Activated naive CD4-positive, alpha-beta T cell treated with anti-CD3 and anti-CD28 coated beads, Interleukin-2, amount 50 U/mL, for 72 hours (primary cell): ENCODE measurements around the gene UBE2C. TPM values are rescaled to one million over a fixed set of nuclear protein-coding genes. Genes with fewer than 3 reads are reported as not detected.
"Not testable (repeated sequence)": the region's sequence is repeated elsewhere in the genome, so short reads cannot be mapped to it uniquely, and the experiment has no call there.

ENCODE experiments used
- ATAC-seq, 2 donors: fragments of 150-1000 bp; cut with Tn5 transposase; 2 replicates each; pipeline ENCODE4 v1.10.0; 2021; ENCODE audit warnings: mild to moderate bottlenecking in 2 of 2, moderate library complexity in 2 of 2
- DNase-seq, 2 donors: peaks; one replicate each; pipeline ENCODE4 v3.0.0; 2021 to 2022; ENCODE audit warnings: low spot score in 2 of 2
- H3K27ac Mint-ChIP-seq, 2 donors: one replicate each; pipeline ENCODE4 v1.8.0; 2022; ENCODE audit warnings: mild to moderate bottlenecking in 2 of 2, mixed read lengths in 2 of 2
- H3K36me3 Mint-ChIP-seq, 2 donors: one replicate each; pipeline ENCODE4 v1.8.0; 2022; ENCODE audit warnings: mixed read lengths in 2 of 2
- H3K9me3 Mint-ChIP-seq, 2 donors: one replicate each; pipeline ENCODE4 v1.8.0; 2022; ENCODE audit warnings: mixed read lengths in 2 of 2
- total RNA-seq, 2 donors: library from RNA; stranded (reverse); gene quantifications; one replicate each; pipeline ENCODE4 v1.2.3, GENCODE V29; 2022

UBE2C gene
- 100 to 1,000 TPM; 200 to 371 TPM for total RNA-seq

- Mint-ChIP-seq H3K9me3 (no peaks in the 10 kb centered on the region), H3K27ac (peak within 1 kb of the TSS; percentile 92 to 97), H3K36me3 (peaks cover 35 to 48% of the 10 kb centered on the region in 2 donors)
- peak; percentile 93 to 99 for DNase-seq
- peak; percentile 98 to 100 for ATAC-seq
Observed at GRCh38 chr20:45812157-45813005, at the start of gene UBE2C. Gene UBE2C (plus strand): TSS chr20:45812644. CDS start chr20:45812696, 52 bp downstream.

GRCh38 chr20:45764618-45765282, 47.7 kb upstream of the UBE2C start:
- H3K9me3 Mint-ChIP-seq, H3K36me3 Mint-ChIP-seq, DNase-seq, ATAC-seq, H3K27ac Mint-ChIP-seq: not testable (repeated sequence)

- DNase-seq (no peak), ATAC-seq (no peak)
- H3K27ac Mint-ChIP-seq, result no peak overlapping the region
- H3K36me3 Mint-ChIP-seq, result no peaks in the 10 kb centered on the region
- no peaks in the 10 kb centered on the region for H3K9me3 Mint-ChIP-seq
Observed at GRCh38 chr20:45765307-45765875, 47.1 kb upstream of the UBE2C start.

- ATAC-seq (no peak), DNase-seq (no peak)
- H3K9me3 Mint-ChIP-seq, result no peaks in the 10 kb centered on the region
- H3K36me3 Mint-ChIP-seq, result no peaks in the 10 kb centered on the region
- no peak overlapping the region for H3K27ac Mint-ChIP-seq
Observed at GRCh38 chr20:45765980-45766379, 46.5 kb upstream of the UBE2C start.

GRCh38 chr20:45768479-45768878, 44.0 kb upstream of the UBE2C start:
- DNase-seq, result no peak
- Mint-ChIP-seq H3K27ac (no peak overlapping the region), H3K9me3 (no peaks in the 10 kb centered on the region), H3K36me3 (no peaks in the 10 kb centered on the region)
- no peak for ATAC-seq

GRCh38 chr20:45771182-45771759, 41.2 kb upstream of the UBE2C start:
- Mint-ChIP-seq H3K36me3 (no peaks in the 10 kb centered on the region), H3K27ac (no peak overlapping the region), H3K9me3 (no peaks in the 10 kb centered on the region)
- ATAC-seq (peak; percentile 61 to 72), DNase-seq (peak; percentile 75 to 80)

DNA sequence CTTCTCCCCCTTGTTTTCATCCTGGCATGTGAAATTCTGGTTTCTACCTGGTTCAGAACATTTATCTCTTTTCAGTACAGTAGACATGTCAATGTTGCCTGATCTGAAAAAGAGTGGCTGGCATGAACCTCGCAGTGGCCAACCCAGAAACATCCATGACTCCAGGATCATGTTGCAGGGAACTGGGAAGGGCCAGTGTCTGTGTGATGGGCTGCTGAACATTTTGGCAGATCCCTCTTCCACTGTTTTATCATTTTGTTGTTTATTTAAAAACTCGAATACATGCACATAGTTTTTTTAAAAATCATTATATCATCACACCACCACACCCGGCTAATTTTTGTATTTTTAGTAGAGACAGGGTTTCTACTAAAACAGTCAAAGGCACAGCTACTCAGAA, 39.8 kb upstream of the UBE2C start:
- DNase-seq, result no peak
- H3K36me3 Mint-ChIP-seq, result no peaks in the 10 kb centered on the region
- H3K9me3 Mint-ChIP-seq, result no peaks in the 10 kb centered on the region
- ATAC-seq, result no peak
- no peak overlapping the region for H3K27ac Mint-ChIP-seq

GRCh38 chr20:45774945-45775344, 37.5 kb upstream of the UBE2C start:
- H3K36me3 Mint-ChIP-seq, result no peaks in the 10 kb centered on the region
- no peak for DNase-seq
- no peak for ATAC-seq
- H3K27ac Mint-ChIP-seq, result no peak overlapping the region
- H3K9me3 Mint-ChIP-seq, result no peaks in the 10 kb centered on the region

DNA sequence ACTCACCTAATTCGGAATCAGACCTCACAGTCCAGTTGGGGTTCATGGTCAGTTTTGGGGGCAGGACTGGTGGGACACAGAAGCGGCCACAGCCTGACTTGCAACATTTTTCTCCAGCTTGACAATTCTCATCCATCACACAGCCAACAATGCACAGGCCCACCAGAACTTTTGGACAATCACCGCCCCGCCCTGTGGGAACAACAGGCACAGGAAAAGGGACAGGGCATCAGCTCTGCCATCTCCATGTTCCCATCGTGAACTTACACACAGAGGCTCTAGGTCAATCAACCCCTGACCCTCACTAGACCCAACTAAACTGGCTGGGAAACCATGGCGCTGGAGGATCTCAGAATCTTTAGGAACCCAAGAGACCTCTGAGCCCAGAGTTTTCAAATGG, 37.0 kb upstream of the UBE2C start:
- Mint-ChIP-seq H3K27ac (no peak overlapping the region), H3K36me3 (no peaks in the 10 kb centered on the region), H3K9me3 (no peaks in the 10 kb centered on the region)
- no peak for DNase-seq
- ATAC-seq, result no peak

DNA sequence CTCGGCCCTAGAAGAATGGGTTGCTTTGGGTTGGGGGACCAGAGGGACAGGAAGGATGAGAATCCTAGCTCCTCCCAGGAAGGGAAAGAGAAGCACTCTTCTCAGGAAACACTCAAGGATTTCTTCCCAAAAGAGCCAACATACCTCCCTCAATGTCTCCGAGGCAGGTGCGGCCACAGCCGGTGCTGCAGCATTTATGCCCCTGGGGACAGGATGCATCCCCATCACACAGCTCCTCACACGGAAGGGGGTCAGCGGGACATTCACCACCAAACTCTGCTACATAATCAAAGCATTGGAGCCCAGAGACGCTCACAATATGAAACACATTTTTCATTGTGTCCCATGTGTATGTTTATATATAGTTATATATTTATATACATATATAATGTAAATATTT, 35.5 kb upstream of the UBE2C start:
- ATAC-seq, result no peak
- Mint-ChIP-seq H3K36me3 (no peaks in the 10 kb centered on the region), H3K27ac (no peak overlapping the region), H3K9me3 (no peaks in the 10 kb centered on the region)
- no peak for DNase-seq

- DNase-seq, result no peak
- Mint-ChIP-seq H3K9me3 (no peaks in the 10 kb centered on the region), H3K27ac (no peak overlapping the region), H3K36me3 (no peaks in the 10 kb centered on the region)
- ATAC-seq, result peak in 1 of 2 donors; percentile 69
Observed at GRCh38 chr20:45779011-45779915, 33.2 kb upstream of the UBE2C start.

GRCh38 chr20:45780159-45780558, 32.3 kb upstream of the UBE2C start:
- Mint-ChIP-seq H3K27ac (peak overlapping the region in 1 of 2 donors; percentile 16), H3K36me3 (no peaks in the 10 kb centered on the region), H3K9me3 (no peaks in the 10 kb centered on the region)
- DNase-seq (no peak), ATAC-seq (no peak)

- no peaks in the 10 kb centered on the region for H3K36me3 Mint-ChIP-seq
- no peaks in the 10 kb centered on the region for H3K9me3 Mint-ChIP-seq
- H3K27ac Mint-ChIP-seq, result no peak overlapping the region
- no peak for DNase-seq
- no peak for ATAC-seq
Observed at GRCh38 chr20:45781391-45781931, 31.0 kb upstream of the UBE2C start.

DNA sequence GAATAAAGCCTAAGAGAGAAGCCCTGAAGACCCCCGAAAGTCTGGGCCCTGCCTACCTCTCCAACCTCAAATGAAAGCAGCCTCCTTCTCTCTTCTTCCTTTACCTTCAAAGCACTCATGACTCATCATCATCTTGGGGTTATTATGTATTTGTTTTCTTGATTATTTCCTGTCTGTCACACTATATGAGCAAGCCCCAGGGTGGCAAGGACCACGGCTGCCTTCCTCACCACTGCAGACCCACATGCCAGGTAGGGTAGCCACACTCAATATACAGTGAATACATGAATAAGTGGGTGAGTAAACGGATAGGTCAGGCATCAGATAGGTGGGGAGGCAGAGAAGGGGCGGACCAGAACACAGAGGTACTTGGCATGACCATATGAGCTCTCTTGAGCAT, 29.6 kb upstream of the UBE2C start:
- peak in 1 of 2 donors; percentile 68 for ATAC-seq
- no peaks in the 10 kb centered on the region for H3K36me3 Mint-ChIP-seq
- no peaks in the 10 kb centered on the region for H3K9me3 Mint-ChIP-seq
- no peak overlapping the region for H3K27ac Mint-ChIP-seq
- DNase-seq, result no peak

DNA sequence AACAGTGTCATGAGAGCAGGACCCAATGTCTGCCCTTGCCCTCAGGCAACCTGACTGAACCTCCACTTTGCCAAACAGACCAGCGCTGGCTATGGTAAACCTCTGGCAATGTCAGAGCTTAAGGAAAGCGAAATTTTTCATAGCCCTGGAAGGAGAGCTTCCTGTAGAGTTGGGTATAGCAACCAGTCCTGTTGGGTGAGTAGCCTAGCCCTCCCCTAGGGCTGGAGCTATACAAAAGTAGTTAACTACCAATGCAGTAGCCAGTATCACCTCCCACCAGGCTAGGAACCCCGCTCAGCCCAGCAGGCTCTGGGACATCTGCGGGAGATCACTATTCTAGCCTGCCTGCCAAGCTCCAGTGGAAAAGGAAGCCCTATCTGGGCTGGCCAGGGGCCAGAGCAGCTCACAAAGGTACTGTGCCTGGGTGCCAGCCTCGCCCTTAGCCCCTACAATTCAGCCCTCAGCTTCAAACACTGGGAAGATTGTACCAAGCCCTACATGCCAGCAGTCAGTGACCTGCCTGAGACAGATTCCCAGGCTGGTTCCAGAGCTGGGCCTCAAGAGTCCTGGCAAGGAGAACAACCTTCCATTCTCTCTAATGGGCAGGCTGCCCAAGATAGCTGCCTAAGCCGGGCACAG, 28.7 kb upstream of the UBE2C start:
- no peaks in the 10 kb centered on the region for H3K36me3 Mint-ChIP-seq
- no peaks in the 10 kb centered on the region for H3K9me3 Mint-ChIP-seq

GRCh38 chr20:45788351-45788750, 24.1 kb upstream of the UBE2C start:
- DNase-seq (no peak), ATAC-seq (no peak)
- Mint-ChIP-seq H3K27ac (no peak overlapping the region), H3K36me3 (peaks cover 5 to 10% of the 10 kb centered on the region in 2 donors), H3K9me3 (no peaks in the 10 kb centered on the region)

More for the DNA sequence above, 28.7 kb upstream of the UBE2C start:
- ATAC-seq, result no peak
- no peak for DNase-seq
- H3K27ac Mint-ChIP-seq, result no peak overlapping the region
